Prostate gland (tissue), 2 donors: ENCODE results near the gene B3GNT9. TPM values are rescaled to one million over a fixed set of nuclear protein-coding genes. Genes with fewer than 3 reads are reported as not detected.

ENCODE experiments used
- DNase-seq: peaks from one replicate; pipeline ENCODE4 v3.0.0-alpha.2; 2019; ENCODE audit warnings: low spot score
- H3K27ac ChIP-seq, 2 donors: fragments of 200-600 bp; sonication (generic); 2 replicates each; pipeline ENCODE4 v1.5.1; 2017 to 2019
- H3K27me3 ChIP-seq: fragments of 200-600 bp; sonication (generic); replicated peaks from 2 replicates; pipeline ENCODE4 v1.5.1; 2019; ENCODE audit not compliant: insufficient read depth
- H3K36me3 ChIP-seq, 2 donors: fragments of 200-600 bp; sonication (generic); 1 replicate in 1 of 2; 2 replicates in 1 of 2; pipeline versions ENCODE4 v1.5.1 to v1.8.1; 2017 to 2019
- H3K4me1 ChIP-seq: fragments of 200-600 bp; sonication (generic); replicated peaks from 2 replicates; pipeline ENCODE4 v1.5.1; 2019
- H3K4me3 ChIP-seq, 2 donors: fragments of 200-600 bp; sonication (generic); 2 replicates each; pipeline ENCODE4 v1.5.1; 2017 to 2019
- H3K9me3 ChIP-seq: fragments of 200-600 bp; sonication (generic); 2 replicates; pipeline ENCODE4 v1.5.1; 2017
- CTCF ChIP-seq, 4 experiments: fragments of 200-600 bp in 2 of 4; fragments of 450-650 bp in 2 of 4; sonication (generic) in 2 of 4; IDR thresholded peaks; 1 replicate in 3 of 4; 2 replicates in 1 of 4; pipeline ENCODE4 v1.5.1; 2016 to 2019; ENCODE audit warnings: antibody characterized with exemption in 4 of 4, mild to moderate bottlenecking in 2 of 4, moderate library complexity in 2 of 4
- POLR2A ChIP-seq: fragments of 450-650 bp; IDR thresholded peaks from one replicate; pipeline ENCODE4 v1.6.1; 2016; ENCODE audit warnings: antibody characterized with exemption, mild to moderate bottlenecking
- POLR2AphosphoS5 ChIP-seq: sonication (generic); formaldehyde crosslinking; IDR thresholded peaks from one replicate; pipeline ENCODE4 v1.6.1; 2017; ENCODE audit warnings: antibody characterized with exemption
- WGBS: methylation state at CpG from one replicate; pipeline ENCODE4 v1.1.5; 2018; 5-methylcytosine and 5-hydroxymethylcytosine counted together
- intact Hi-C: fragments of 100-400 bp; cut with DNase I; formaldehyde crosslinking; loops from one replicate; pipeline ENCODE4 v1.14.2; 2022
- total RNA-seq, 2 donors: library from RNA; depleted of rRNA; stranded (reverse); fragments of >200 nt; gene quantifications; one replicate each; pipeline ENCODE4 v1.1.0, GENCODE V29; 2016

B3GNT9 gene
- total RNA-seq, 2 donors from 2014 or later: 32.1 to 37.3 TPM

GRCh38 chr16:67183284-67183626 lies 32.5 kb upstream of the B3GNT9 start:
- Histone ChIP-seq H3K27me3 (no peaks in the 10 kb centered on the region), H3K27ac (peak overlapping the region; percentile 98), H3K36me3 (no peaks in the 10 kb centered on the region), H3K9me3 (no peaks in the 10 kb centered on the region), H3K4me3 (peak overlapping the region; percentile 70 to 82), H3K4me1 (peaks cover 14% of the 10 kb centered on the region)
- 9% methylated on average over 11 of the region's 11 CpGs for WGBS
- intact Hi-C loops: no loop called here
- DNase-seq: no peak
- TF ChIP-seq POLR2A: no peak
- TF ChIP-seq POLR2AphosphoS5: no peak

- Histone ChIP-seq H3K4me1 (peaks cover 21% of the 10 kb centered on the region), H3K9me3 (no peaks in the 10 kb centered on the region), H3K27me3 (no peaks in the 10 kb centered on the region), H3K36me3 (no peaks in the 10 kb centered on the region), H3K27ac (no peak overlapping the region), H3K4me3 (no peak overlapping the region)
- WGBS: 70% methylated on average over 2 of the region's 2 CpGs
- DNase-seq: no peak
- TF ChIP-seq CTCF (IDR thresholded peaks at IDR 0.05): no peak
- no peak for TF ChIP-seq POLR2AphosphoS5
- intact Hi-C loops: no loop called here
These were observed 31.5 kb upstream of the B3GNT9 start for GRCh38 chr16:67182288-67182687.

GRCh38 chr16:67181346-67181745 lies 30.5 kb upstream of the B3GNT9 start:
- no peak overlapping the region for H3K4me3 ChIP-seq
- H3K9me3 ChIP-seq: no peaks in the 10 kb centered on the region
- H3K27ac ChIP-seq: no peak overlapping the region
- intact Hi-C loops: no loop called here
- no peak for DNase-seq
- peaks cover 21% of the 10 kb centered on the region for H3K4me1 ChIP-seq
- 65% methylated on average over 2 of the region's 2 CpGs for WGBS
- no peaks in the 10 kb centered on the region for H3K36me3 ChIP-seq
- no peaks in the 10 kb centered on the region for H3K27me3 ChIP-seq
- no peak for TF ChIP-seq CTCF (IDR thresholded peaks at IDR 0.05)
- no peak for TF ChIP-seq POLR2A
- TF ChIP-seq POLR2AphosphoS5: no peak

- WGBS: 93% methylated on average over 16 of the region's 16 CpGs
- Histone ChIP-seq H3K9me3 (no peaks in the 10 kb centered on the region), H3K27ac (no peak overlapping the region), H3K4me1 (peaks cover 20% of the 10 kb centered on the region), H3K36me3 (no peaks in the 10 kb centered on the region), H3K4me3 (no peak overlapping the region), H3K27me3 (no peaks in the 10 kb centered on the region)
- TF ChIP-seq POLR2AphosphoS5 (no peak), POLR2A (no peak)
- DNase-seq: no peak
- intact Hi-C loops: no loop called here
These were observed 29.4 kb upstream of the B3GNT9 start for GRCh38 chr16:67180166-67180565.

GRCh38 chr16:67179421-67180080 lies 28.8 kb upstream of the B3GNT9 start:
- peaks cover 20% of the 10 kb centered on the region for H3K4me1 ChIP-seq
- H3K36me3 ChIP-seq: no peaks in the 10 kb centered on the region
- H3K27ac ChIP-seq: peak overlapping the region in 1 of 2 donors; percentile 77
- no peak overlapping the region for H3K4me3 ChIP-seq
- intact Hi-C loops: no loop called here
- WGBS: 86% methylated on average over 12 of the region's 13 CpGs
- DNase-seq: no peak
- no peaks in the 10 kb centered on the region for H3K27me3 ChIP-seq
- TF ChIP-seq POLR2A (no peak), CTCF (IDR thresholded peaks at IDR 0.05) (no peak), POLR2AphosphoS5 (no peak)
- no peaks in the 10 kb centered on the region for H3K9me3 ChIP-seq
